SH-SY5Y (cell line): ENCODE data around the gene CDH4.

Experiments
- GATA2 ChIP-seq: IDR thresholded peaks from 2 replicates; pipeline ENCODE4 v1.6.1; 2011; ENCODE audit warnings: mild to moderate bottlenecking, low read depth, low read length
- GATA3 ChIP-seq: IDR thresholded peaks from 2 replicates; pipeline ENCODE4 v1.6.1; 2011; ENCODE audit warnings: low read depth, mild to moderate bottlenecking, low read length, moderate library complexity

CDH4 gene

DNA sequence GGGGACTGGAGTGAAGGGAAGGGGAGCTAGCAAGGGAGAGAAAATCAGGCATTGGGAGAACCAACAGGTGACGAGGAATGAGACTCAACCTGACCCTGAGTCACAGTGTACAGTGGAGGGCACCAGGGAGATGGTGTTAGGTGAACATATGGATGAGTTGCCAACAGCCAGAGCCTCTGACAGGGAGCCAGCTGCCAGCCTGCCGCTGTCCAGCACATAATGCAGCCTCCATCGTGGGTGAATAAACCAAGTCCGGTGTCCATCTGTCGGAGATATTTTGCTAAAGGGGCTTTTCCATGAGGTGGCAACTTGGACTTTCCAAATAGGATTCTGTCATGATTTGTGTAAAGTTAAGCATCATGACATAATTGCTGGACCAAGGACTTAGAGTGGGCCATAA, 88.1 kb downstream of the CDH4 start:
- TF ChIP-seq GATA2 = no peak
- no peak for TF ChIP-seq GATA3

DNA sequence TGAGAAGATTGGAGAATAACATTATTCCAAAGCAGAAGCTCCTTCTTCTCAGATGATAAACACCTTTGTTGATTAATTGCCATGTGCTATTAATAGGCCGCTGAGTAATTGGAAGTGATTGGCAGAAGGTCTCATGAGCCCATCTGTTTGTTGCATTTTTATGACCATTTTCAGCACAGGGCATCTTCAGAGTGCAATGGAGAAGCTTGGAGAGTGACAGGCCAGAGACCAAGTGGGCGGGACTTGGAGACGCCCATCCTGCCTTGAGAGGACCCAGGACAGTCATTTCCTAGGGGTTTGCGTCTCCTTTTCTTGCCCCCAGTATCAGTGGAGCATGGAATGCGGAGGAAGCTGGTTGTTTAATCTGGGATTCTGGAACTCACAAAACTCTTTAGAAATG, 89.5 kb downstream of the CDH4 start:
- TF ChIP-seq GATA2 = no peak
- no peak for TF ChIP-seq GATA3

DNA sequence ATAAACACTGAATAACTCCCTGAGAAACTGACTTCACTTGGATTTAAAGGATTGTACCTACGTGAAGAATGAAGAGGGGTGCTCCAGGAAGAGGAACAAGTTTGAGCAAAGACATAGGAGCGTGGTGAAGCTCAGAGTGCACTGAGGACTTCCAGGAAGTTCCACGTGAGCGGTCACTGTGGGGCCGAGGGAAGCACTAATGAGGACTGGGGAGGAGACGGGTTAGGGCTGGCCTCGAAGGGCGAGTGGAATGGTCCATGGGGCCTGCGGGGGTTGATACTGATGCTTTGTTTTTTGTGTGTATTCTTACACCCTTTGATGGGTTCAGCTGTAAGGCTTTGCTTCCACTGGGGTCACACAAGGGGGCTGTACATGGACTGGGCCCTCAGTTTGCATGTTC, 91.9 kb downstream of the CDH4 start:
- no peak for TF ChIP-seq GATA3
- TF ChIP-seq GATA2 = no peak

DNA sequence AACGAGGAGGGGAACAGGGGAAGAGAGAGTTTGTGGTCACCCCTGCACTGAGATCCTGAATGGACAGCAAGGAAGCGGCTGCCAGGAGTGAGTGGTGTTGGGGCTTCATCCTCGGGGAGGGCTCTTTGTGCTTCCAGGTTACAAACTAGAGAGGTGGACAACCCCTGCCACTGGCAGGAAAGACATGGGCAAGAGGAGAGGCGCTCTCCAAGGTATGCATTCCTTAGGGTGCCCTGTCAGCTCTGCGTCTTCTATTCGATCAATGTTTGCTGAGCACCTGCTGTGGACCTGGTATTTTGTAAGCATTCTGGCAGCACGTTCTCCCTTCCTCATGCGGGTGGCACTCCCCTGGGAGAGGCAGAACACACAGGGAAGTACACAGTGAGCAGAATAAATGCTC, 93.6 kb downstream of the CDH4 start:
- TF ChIP-seq GATA3 (no peak), GATA2 (no peak)

DNA sequence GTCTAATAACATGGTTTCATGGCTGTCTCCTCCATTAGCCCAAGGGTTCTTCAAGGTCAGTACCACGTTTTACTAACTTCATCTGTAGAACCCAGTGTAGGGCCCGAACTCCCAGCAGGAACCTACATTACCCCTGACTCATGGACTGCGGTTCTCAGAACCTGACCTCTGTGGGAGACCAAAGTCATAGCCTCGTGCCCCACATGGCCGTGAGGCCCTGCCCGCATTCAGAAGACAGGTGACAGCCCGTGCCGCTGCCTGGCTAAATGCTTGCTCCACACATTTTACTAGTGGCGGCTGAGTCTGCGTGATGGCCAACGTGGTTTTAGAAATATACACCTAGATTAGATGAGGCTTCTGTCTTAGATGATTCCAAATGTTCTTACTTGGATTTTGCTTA, 94.9 kb downstream of the CDH4 start:
- no peak for TF ChIP-seq GATA2
- no peak for TF ChIP-seq GATA3

GRCh38 chr20:61347443-61347842, 95.4 kb downstream of the CDH4 start:
- TF ChIP-seq GATA3 = no peak
- no peak for TF ChIP-seq GATA2

- TF ChIP-seq GATA3 = no peak
- no peak for TF ChIP-seq GATA2
These were observed 97.5 kb downstream of the CDH4 start for GRCh38 chr20:61349447-61350165.

DNA sequence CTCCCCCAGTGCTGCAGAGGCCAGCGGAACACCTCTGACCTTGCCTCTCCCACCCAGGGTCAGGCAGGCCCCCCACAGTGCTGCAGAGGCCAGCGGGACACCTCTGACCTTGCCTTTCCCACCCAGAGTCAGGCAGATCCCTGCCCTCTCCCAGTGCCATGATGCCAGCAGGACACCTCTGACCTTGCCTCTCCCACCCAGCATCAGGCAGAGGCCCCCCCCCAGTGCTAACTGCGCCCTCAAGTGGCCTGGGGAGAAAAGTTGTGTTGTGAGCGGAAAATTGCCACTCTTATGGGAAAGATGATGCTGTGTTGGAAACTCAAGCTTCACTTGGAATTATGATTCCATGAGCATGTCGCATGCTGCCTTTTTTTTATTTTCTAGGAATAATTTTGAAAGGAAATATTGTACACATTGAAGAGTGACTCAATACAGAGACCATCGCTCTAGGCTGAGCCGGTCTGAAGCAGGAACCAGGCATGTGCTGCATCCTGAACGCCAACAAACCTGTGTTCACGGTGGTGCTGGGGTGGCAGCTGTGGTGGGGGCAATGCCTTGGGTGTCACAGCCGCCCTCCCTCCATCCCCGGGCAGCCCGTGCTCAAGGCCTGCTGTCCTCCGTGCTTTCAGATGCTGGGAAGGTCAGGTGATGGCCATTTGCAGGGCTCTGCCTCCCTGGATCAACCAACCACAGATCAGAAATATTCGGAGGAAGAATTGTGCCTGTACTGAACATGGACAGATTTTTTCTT, 98.6 kb downstream of the CDH4 start:
- no peak for TF ChIP-seq GATA3
- TF ChIP-seq GATA2 = no peak

DNA sequence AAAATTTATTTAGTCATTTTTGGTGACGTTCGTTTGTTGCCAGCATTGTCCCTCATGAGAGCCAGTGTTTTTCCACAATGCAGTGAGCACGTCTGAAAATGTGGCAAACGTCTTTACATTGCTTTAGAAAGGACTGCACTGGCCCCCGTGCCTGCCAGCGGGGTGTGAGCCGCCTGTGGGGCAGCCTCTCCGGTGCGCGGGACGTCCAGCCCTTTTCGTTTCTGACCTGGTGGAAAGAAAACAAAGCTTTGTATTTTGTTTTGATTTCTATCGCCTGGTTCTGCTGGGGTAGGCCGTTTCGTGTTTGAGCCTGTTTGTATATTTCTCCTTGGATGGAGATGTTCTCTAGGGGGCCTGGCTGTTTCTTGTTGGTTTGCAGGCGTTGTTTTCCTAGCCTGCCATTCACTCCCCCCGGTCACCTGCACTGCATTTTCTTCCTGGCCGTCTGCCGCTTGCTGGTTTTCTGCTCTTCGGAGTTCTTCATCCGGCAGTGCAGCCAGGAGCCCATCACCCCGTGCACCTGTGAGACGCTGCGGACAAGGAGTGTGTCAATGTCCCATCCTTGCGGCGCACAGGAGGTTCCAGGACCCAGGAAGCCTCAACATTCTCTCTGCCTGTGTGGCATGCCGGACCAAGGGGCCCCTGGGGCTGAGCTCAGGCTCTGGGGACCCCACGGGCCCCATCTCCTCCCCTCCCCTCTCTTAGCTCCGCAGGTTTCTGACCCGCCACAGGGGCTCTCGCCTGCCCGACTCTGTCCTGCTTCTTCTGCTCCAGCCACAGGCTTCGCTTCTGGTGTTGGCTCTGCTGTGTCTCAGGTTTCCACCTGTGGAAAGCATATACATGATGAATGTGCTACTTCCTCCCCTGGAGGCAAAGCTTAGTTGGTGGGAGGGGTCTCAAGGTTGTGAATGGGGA, 100.5 kb downstream of the CDH4 start:
- no peak for TF ChIP-seq GATA2
- TF ChIP-seq GATA3 = no peak

- TF ChIP-seq GATA3 (no peak), GATA2 (no peak)
These were observed 101.4 kb downstream of the CDH4 start for GRCh38 chr20:61353261-61354000.

DNA sequence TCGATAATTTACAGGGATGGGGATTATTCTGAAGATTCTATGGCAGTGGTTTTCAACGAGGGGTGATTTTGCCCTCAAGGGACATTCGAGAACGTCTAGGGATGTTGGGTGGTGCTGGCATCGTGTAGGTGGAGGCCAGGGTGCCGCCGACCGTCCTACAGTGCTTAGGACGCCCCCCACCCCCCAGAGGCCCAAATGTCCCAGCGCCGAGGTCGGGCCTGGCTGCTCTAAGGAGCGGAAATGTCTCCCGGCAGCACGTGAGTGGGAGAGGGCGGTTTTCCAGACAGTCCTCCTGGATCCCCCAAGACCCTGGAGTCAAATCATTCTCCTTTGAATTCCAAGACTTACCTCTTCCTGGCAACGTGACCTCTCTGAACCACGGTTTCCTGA, 101.9 kb downstream of the CDH4 start:
- TF ChIP-seq GATA3 (no peak), GATA2 (no peak)

DNA sequence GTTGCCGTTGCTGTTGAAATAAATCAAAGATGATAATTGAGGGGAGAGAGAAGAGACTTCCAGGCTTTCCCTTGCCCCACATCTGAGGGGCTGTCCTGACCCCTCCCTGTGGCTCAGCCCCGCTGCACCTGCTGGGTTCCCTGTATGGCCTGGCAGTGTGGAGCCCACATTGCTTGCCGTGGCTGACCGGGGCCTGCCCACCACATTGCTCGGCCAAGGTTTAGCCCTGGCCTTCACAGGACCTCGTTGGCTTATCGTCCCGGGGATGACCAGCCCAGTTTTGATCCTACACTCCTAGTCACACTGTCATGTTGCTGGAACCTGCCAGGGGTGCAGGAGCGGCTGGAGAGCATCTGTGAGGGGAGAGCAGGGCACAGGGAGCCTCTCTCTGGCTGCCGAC, 102.4 kb downstream of the CDH4 start:
- TF ChIP-seq GATA3 (no peak), GATA2 (no peak)

- no peak for TF ChIP-seq GATA2
- no peak for TF ChIP-seq GATA3
These were observed 102.9 kb downstream of the CDH4 start for GRCh38 chr20:61354901-61355495.

GRCh38 chr20:61355585-61355984, 103.5 kb downstream of the CDH4 start:
- TF ChIP-seq GATA2 (no peak), GATA3 (no peak)

DNA sequence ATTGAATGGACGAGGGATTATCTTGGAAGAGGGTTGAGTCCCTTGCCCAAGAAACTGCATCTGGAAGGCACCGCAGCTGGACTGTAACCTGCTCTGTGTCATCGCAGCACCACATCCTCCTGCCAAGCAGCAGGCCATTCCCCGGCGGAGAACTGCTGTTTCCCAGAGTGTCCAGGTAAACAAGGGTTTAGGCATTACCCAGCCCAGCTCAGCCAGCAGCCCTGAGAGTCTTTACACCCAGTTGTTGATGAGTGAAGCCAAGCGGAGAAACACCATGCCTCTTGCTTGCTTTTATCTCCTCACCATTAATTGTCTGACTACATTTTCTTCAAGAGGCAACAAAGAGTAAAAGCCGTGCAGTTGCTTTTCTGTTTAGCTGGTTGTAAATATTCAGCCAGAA, 104.1 kb downstream of the CDH4 start:
- TF ChIP-seq GATA3 (no peak), GATA2 (no peak)

GRCh38 chr20:61357119-61357518, 105.1 kb downstream of the CDH4 start:
- no peak for TF ChIP-seq GATA3
- no peak for TF ChIP-seq GATA2
